ENCODE measurements around the gene FBXO22. TPM values are rescaled to one million over a fixed set of nuclear protein-coding genes. Genes with fewer than 3 reads are reported as not detected.

FBXO22 gene
- total RNA-seq, 1 experiment from 2014 or later: 47.7 TPM

- peaks cover 7% of the 10 kb centered on the region for H3K4me1 Mint-ChIP-seq (ENCODE audit: low read depth, unreplicated experiment)
- H3K36me3 Mint-ChIP-seq (ENCODE audit: insufficient read depth, unreplicated experiment): no peaks in the 10 kb centered on the region
- no peaks in the 10 kb centered on the region for H3K36me3 ChIP-seq (ENCODE audit: control insufficient read depth, insufficient read depth, low read length)
- H3K4me3 Mint-ChIP-seq (ENCODE audit: unreplicated experiment): no peak overlapping the region
- H3K27me3 ChIP-seq (replicated peaks; ENCODE audit: control insufficient read depth, insufficient read depth, low read length): no peaks in the 10 kb centered on the region
- no peaks in the 10 kb centered on the region for H3K4me1 ChIP-seq
- H3K27ac Mint-ChIP-seq (ENCODE audit: unreplicated experiment): no peak overlapping the region
- H3K9me3 ChIP-seq: no peaks in the 10 kb centered on the region
- POLR2A ChIA-PET: no interaction called here
- H3K27me3 Mint-ChIP-seq (ENCODE audit: insufficient read depth, unreplicated experiment): no peaks in the 10 kb centered on the region
- DNase-seq: no peak
- H3K4me3 ChIP-seq (ENCODE audit: low read depth, low read length): no peak overlapping the region
- intact Hi-C loops (cut with micrococcal nuclease; ENCODE audit: unreplicated experiment): no loop called here
- BruUV-seq (replicated peaks): no TSS peak
- H3K9me3 Mint-ChIP-seq (ENCODE audit: unreplicated experiment): peaks cover 19% of the 10 kb centered on the region
- CTCF ChIA-PET: no interaction called here
- TF ChIP-seq CTCF (IDR thresholded peaks at IDR 0.05; ENCODE audit: insufficient read depth in 1 of 2, low read depth in 1 of 2, low read length in 1 of 2, severe bottlenecking in 1 of 2, unreplicated experiment in 1 of 2): no peak
Observed at GRCh38 chr15:75989875-75990274, 86.2 kb downstream of the FBXO22 start.

Other genes with a start within 250 kb of the FBXO22 start
- 0.12 and 0.20 TPM in 2 replicates for gene CSPG4, start 191.0 kb upstream of the FBXO22 start, total RNA-seq (2022)
- gene UBE2Q2, start 60.4 kb upstream of the FBXO22 start, total RNA-seq (2022): 40.5 and 41.9 TPM in 2 replicates
- gene NRG4, start 108.5 kb downstream of the FBXO22 start, total RNA-seq (2022): 0.95 and 2.5 TPM in 2 replicates
- gene TMEM266, start 156.1 kb downstream of the FBXO22 start, total RNA-seq (2022): 0.27 and 0.28 TPM in 2 replicates